ENCODE data around the gene SLC22A31.
"Not testable (repeated sequence)": the region's sequence is repeated elsewhere in the genome, so short reads cannot be mapped to it uniquely, and the experiment has no call there.

SLC22A31 gene

DNA sequence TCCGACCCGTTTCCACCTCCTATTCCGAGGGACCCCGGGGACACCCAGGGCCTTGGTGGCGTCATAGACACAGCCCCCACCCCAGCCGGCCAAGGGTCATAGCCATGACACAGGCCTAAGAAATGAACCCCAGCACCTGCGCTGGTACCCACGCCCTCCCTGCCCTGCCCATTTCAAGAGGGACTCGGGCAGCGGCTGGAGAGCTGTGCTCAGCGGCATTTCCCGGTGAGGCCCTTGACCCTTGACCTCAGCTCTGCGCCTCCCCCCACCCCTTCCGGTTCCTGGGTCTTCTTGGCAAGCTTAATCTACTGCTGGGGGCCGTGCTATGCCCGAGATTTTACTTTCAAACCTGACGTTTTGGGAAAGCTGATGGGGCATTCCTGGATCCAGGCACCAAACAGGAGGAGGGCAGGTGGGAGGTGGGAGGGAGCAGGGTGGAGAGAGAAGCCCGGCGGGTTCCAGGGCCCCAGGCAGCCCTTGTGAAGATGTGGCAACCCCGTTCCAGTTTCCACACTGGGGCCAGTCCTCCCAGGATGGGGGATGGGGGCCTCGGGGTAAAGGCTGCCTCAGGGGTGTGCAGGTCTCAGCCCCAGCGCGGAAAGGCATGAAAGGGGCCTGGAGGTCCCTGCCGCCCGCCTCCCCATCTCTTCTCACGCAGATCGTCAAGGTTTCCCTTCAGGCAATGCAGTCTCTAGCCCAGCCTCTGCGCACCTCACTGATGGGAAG lies at the start of gene SLC22A31:
TSS of gene SLC22A31 (minus strand) at position 414 of the 726 bp plus-strand sequence. CDS start at position 378, 36 bp downstream.
- DNase-seq = no peak

DNA sequence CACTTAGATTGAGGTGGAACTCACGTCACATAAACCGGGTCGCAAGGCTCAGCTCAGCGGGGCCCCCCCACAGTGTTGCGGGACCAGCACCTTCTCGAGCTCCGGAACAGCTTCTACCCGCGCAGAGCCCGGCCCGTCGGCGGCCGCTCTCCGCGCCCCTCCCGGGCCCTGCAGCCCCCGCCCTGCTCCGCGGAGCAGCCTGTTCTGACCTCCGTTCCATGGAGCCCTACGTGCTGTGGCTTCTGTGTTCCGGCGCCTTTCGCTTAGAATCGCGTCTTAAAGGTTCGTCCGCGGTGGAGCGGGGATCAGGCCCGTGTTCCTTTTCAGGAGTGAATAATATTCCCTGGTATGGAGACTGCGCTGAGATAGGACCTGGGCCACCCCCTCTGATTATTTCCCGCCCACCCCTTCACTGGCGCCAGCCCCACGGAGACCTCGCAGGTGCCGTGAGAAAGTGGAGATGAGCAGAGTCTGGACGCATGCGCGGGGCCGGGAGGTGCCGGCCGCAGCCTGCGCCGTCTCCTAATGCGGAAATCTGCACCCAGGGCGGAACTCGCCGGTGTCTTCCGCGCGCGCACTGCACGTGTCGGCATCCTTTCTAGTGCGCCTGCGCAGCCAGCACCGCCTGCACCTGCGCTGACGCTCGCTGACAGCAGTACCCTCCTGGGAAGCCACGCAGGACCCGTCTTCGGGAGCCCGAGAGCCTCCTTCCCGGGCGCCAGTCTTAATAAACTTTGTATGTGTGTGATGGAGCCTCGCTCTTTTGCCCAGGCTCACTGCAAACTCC lies 48.1 kb upstream of the SLC22A31 start:
- no peak for DNase-seq

DNA sequence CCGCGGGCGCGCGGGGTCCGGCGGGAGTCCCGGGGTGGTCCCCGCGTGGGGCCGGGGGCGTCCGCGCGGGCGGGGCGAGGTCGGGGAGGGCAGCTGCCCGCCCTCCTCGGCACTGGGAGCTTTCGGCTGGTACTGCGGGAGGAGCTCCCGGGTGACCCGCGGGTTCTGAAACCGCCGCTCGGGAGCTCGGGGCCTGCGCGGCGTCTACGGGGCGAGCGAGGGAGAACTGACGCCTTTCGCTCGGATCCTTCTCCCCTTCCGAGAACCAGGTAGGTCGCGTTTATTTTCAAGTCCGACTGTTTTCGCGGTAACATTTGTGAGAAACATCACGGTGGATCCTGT lies 47.4 kb upstream of the SLC22A31 start:
- not testable (repeated sequence) for DNase-seq

DNA sequence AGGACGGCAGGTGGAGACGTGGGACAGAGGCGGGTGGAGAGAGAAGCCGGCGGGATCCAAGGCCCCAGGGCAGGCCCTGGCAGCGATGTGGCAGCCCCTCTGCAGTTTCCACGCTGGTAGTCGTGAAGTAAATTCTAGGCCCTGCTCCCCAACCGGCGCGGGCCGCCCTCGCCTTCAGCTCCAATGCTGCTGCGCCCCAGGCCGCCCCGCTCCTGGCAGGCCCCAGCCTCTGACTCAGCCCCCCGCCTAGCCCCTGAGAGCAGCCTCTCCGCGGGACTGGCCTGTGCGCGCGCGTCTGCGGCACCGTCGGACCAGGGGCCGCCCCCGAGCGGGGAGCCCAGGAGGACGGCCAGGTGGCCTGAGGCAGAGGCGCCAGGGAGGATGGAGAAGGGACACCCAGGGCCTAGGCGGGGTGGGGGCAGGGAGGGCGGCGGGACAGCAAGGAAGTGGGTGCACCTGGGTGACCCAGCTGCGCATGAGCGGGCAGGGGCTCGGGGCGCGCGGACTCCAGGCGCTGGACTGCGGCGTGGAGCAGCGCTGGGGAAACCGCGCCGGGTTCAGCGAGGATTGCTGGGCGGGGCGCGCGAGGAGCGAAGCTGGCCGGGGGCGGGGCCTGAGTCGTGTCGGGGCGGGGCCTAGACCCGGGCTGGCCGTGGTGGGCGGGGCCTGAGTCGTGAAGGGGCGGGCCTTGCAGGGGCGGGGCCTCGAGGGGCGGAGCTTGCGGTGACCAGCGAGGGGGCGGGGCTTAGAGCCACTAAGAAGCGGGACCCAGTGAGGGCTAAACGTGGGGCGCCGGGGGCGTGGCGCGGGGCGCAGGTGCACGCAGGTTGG lies 46.8 kb upstream of the SLC22A31 start:
- DNase-seq = no peak

DNA sequence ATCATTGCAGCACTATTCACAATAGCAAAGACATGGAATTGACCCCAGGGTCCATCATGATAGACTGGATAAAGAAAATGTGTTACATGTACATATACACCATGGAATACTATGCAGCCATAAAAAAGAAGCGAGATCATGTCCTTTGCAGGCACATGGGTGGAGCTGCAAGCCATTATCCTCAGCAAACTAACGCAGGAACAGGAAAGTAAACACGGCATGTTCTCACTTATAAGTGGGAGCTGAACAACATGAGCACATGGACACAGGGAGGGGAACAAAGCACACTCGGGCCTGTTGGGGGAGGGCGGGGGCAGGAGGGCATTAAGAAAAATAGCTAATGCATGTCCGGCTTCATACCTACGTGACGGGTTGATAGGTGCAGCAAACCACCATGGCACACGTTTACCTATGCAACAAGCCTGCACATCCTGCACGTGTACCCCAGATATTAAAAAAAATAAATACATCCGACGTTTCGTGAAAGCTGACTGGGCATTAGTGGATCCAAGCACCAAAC lies 46.1 kb upstream of the SLC22A31 start:
- no peak for DNase-seq

DNA sequence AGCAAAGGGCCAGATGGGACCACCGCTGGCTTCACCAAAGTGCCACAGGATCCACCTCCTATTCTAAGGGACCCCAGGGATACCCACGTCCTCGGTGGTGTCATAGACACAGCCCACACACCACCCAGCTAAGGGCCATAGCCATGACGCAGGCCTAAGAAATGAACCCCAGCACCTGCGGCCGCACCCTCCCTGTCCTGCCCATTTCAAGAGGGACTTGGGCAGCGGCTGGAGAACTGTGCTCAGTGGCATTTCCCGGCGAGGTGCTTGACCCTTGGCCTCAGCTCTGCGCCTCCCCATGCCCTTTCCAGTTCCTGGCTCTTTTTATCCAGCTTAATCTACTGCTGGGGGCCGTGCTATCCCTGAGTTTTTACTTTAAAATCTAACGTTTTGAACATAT lies 44.4 kb upstream of the SLC22A31 start:
- no peak for DNase-seq

DNA sequence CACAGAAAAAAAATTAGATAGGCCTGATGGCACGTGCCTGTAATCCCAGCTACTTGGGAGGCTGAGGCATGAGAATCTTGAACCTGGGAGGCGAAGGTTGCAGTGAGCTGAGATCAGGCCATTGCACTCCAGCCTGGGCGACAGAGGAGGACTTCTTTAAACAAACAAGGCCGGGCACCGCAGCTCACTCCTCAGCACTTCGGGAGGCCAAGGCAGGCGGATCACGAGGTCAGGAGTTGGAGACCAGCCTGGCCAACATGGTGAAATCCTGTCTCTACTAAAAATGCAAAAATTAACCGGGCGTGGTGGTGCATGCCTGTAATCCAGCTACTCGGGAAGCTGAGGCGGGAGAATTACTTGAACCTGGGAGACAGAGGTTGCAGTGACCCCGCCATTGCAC lies 43.9 kb upstream of the SLC22A31 start:
- DNase-seq = not testable (repeated sequence)

DNA sequence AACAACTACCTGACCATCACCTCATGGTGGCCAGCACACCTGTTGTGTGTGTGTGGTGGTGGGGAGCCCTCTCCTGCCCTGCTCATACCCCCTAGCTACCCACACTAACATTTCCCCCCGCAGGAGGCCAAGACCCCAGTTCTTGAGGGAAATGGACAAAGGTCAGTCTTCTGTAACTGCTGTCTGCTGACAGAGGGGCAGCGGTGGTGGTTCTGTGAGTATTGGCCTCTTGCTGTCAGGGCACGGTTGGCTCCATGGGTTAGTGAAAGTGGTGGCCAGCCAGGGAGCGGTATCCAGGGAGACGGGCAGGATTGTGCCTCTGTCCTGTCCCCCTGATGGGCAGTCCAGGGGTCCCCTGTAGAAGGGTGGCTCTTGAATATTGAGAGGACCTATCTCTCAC lies 43.3 kb upstream of the SLC22A31 start:
- DNase-seq = no peak

DNA sequence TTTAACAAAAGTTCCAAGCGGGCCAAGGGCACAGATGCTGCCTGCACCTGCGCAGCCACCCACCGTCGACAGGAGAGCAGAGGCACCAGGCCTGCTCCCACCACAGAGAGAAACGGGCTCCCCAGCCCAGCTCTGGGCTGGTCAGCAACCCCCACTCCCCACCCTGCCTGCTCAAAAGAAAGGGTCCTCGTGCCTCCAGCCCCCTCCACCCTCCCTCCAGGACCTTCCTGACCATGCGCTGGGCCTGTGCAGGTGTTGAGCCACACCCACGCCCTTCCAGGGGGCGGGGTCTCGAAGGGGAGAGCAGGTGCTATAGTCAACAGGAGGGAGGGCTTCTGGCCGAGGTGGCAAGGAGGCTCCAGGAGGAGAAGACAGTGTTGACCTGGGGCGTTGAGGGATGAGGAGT lies 42.5 kb upstream of the SLC22A31 start:
- DNase-seq = no peak

DNA sequence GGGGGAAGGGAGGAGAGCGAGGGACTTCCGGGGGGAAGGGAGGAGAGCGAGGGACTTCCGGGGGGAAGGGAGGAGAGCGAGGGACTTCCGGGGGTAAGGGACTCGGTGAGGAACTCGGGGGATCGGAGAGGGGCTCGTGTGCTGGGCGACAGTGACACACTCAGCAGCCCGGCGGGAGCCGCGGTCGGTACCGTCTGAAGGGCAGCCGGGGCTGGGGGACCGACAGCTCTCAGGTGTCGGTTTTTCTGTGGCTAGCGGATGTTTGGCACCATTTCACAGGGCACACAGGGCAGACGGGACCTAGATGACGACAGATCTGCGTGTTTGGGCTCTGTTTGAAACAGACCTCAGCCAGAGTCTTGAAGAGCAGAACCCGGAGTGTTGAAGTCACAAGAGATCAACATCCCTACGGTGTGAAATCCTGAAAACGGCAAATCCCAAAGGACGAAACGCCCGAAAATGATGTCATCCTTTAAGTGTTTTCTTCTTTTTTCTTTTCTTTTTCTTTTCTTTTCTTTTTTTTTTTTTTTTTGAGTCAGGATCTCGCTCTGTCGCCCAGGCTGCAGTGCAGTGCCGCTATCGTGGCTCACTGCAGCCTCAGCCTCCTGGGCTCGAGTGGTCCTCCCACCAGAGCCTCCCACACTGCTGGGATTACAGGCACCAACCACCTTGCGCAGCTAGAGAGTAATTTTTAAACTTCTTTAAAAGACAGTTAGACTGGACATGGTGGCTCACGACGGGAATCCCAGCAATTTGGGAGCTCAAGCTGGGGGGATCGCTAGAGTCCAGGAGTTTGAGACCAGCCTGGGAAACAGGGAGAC lies 41.1 kb upstream of the SLC22A31 start:
- no peak for DNase-seq

DNA sequence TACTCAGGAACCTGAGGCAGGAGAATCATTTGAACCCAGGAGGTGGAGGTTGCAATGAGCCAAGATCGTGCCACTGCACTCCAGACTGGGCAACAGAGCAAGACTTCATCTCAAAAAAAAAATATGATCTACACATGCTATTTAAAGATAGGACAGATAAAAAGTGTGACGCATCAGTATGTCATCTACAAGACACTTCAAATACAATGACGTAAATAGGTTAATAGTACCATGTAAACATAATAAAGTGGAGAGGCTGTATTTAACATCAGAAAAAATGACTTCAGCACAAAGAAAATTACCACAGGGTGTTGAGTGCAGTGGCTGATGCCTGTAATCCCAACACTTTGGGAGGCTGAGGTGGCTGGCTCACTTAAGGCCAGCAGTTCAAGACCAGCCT lies 37.4 kb upstream of the SLC22A31 start:
- no peak for DNase-seq

DNA sequence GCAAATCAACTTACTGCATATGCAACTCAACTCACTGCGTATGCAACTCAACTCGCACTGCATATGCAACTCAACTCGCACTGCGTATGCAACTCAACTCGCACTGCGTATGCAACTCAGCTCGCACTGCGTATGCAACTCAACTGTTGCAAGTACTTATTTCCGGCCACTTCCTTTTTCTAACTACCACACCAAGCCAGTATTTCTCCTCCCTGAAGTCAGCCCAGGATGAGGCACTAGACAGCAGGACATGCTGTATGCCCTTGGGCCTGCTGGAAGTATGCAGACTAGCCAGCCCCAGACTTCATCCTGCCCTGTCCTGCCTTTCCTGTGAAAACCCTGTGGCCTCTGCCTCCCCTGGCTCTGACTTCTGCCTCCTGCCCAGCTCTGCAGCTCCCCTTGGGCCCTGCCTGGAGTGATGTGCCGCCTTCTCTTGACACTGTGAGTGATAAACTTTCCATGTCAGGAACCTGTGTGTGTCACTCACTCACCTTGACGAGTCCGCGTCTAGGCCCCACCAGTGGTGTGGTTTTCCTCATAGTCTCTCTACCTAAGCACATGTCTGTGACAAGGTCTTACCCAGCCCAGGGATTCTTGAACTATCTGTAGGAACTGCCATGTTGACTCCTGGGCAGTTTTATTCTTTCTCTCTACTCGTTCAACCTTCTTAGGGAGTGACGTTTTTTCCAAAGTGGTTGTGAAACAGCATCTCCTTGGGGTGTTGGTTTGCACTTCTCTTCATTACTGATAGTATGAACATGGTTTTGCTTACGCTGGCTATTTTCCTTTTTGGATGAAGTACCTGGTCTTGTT lies 33.5 kb upstream of the SLC22A31 start:
- no peak for DNase-seq

DNA sequence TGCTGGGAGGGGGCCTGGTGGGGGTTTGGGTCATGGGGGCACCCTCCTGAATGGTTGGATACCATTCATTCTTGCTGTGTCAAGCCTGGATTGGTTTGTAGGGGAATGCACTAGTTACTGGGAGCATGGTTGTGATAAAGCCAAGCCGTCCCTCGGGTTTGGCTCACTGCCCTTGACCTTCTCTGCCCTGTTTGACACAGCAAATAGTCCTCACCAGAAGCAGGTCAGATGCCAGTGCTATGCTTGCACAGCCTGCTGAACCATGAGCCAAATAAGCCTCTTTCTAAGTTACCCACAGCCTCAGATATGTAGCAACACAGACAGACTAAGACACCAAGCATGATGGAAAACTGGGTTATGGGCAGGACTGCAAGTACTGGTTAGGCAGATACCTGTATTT lies 31.8 kb upstream of the SLC22A31 start:
- DNase-seq = no peak

DNA sequence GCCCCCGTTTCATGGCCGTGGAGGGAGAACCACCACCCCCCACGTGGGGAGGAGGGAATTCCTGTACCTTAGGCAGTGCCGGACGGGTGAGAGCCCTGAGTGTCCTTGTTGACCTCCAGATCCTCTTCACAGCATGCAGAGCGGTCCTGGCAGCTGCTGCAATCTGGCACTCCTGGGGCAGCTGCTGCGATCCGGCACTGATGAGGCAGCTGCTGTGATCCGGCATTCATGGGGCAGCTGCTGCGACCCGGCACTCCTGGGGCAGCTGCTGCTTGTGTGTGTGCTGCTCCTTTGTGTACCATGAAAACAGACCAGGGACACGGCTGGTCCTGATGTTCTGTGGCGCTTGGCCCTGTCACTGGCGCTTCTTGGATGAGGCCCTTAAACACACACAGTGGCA lies 29.9 kb upstream of the SLC22A31 start:
- DNase-seq = no peak

DNA sequence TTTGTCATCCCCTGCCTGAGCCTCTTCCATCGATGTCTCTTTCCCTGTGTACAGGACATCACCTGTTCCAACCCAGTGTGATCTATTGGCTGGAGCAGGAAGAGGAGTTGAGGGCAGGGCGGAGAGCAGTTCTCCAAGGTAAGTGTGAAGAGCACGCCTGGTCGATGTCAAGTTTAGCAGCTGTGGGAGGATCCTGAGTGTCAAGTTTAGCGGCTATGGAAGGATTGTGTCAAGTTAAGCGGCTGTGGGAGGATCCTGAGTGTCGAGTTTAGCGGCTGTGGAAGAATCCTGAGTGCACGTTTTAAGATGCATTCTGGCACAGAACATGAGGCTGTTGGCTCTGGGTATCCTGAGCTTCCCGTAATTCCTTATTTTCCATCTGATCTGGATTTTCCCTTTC lies 24.3 kb upstream of the SLC22A31 start:
- DNase-seq = no peak

DNA sequence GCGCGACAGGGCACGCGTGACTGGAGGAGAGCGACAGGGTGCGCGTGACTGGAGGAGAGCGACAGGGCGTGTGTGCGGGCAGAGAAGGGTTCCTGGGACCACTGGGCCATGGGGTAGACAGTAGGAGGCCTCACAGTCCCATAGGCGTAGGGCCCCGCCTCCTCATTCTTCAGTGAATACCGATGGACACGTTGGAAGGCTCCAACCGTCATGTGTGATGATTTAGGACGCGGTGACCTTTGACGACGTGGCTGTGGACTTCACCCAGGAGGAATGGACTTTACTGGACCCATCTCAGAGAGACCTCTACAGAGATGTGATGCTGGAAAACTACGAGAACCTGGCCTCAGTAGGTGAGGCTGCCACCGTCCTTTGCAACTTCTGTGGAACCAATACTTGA lies 22.6 kb upstream of the SLC22A31 start:
- no peak for DNase-seq

DNA sequence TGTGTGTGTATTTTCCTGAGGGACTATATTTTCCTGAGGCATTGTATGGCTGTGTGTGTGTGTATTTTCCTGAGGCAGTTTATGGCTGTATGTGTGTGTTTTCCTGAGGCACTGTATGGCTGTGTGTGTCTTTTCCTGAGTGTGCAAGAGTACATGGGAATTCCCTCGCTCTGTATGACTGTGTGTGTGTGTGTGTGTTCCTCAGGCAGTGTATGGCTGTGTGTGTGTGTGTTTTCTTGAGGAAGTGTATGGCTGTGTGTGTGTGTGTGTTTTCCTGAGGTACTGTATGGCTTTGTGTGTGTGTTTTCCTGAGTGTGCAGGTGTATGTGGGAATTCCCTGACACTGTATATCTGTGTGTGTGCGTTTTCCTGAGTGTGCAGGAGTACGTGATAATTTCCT lies 21.3 kb upstream of the SLC22A31 start:
- no peak for DNase-seq

DNA sequence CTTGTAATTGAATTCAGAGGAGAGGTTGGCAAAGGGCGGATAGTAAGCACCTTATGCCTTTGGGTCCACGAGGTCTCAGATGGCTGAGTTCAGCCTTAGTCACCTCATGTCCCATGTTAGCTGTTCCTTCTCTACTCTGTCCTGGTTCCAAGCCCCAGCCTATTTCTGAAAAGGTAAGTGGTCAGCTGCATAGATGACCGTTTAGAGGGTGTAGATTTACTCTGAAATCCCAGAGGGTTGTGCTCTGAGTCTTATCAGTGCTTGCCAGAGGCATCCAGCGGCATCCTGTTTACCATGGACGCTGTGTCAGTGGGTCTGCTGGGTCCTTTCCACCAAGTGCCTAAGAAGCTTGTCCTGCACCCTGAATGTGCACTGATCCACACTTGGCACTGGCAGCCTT lies 19.0 kb upstream of the SLC22A31 start:
- DNase-seq = no peak

DNA sequence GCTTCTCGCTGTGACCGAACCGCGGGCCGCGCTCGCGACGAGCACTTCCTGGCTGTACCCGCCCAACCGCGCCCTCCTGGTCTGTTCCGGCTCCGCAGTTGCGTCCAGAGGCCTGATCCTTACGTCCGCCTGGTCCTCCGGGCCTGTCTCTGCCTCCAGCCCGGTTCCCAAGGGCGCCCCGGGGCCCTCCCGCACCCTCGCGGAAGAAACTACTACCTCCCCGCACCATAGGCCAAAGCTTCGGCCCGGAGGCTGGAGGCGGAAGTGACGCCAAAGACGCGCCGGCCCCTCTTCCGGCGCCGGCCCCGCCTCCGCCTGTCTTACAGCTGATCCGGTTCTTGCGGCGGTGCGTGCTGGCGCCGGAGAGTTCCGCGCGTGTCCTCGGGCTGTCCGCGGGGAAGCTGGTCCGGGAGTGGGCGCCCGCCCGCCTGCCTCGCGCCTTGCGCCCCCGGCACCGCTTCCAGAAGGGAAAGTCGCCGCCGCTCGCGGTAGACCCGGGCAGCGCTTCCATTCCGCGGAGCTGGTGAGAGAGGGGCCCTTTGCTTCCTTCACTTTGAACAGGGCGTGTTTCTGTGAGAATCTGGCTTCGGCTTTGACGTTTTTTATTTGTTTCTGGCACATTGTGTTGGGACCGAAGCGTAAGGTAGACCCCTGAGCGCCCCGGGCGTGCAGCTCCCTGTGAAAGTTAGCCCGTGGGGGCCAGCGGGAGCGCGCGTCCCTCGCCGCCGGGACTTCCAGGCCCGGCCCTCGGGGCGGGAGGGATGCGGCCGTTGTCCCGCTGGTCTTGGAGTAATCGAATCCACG lies 17.3 kb upstream of the SLC22A31 start, which contains the start of gene ZNF778:
TSS of gene ZNF778 (plus strand) at position 316 of the 804 bp plus-strand sequence. CDS start 3,425 bp downstream, outside the sequence.
- no peak for DNase-seq

DNA sequence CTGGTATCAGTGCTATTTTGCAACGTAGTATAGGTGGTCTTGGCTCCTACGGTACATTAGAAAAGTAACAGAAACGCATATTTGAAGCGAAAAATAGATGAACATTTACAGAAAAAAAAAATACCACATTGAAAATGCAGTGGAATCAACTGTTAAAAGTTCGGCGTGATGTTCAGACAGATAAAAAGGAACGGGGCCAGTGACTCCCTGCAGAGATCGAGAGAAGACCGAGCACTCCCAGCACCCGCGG lies 16.7 kb upstream of the SLC22A31 start:
- no peak for DNase-seq
